Ovary (tissue), 9 donors: Measurements from ENCODE around the gene PRRT3. TPM values are rescaled to one million over a fixed set of nuclear protein-coding genes. Genes with fewer than 3 reads are reported as not detected.

Source experiments
- DNase-seq, 5 donors: peaks; one replicate each; pipeline ENCODE4 v3.0.0-alpha.2; 2019 to 2020
- H3K27ac ChIP-seq, 2 donors: fragments of 200-600 bp; one replicate each; pipeline versions ENCODE4 v1.5.1 to v1.8.0; 2019 to 2022
- H3K27me3 ChIP-seq: fragments of 200-600 bp; one replicate; pipeline ENCODE4 v1.8.0; 2022
- H3K36me3 ChIP-seq: fragments of 200-600 bp; sonication (generic); one replicate; pipeline ENCODE4 v1.5.1; 2019
- H3K4me1 ChIP-seq: one replicate; pipeline ENCODE4 v1.8.1; 2013; ENCODE audit warnings: mild to moderate bottlenecking, moderate library complexity; ENCODE audit not compliant: insufficient read depth
- H3K4me3 ChIP-seq: fragments of 200-600 bp; sonication (generic); one replicate; pipeline ENCODE4 v1.5.1; 2017
- H3K9me3 ChIP-seq, 2 donors: fragments of 200-600 bp in 1 of 2; sonication (generic) in 1 of 2; one replicate each; pipeline versions ENCODE4 v1.5.1 to v1.8.1; 2013 to 2019; ENCODE audit warnings: mild to moderate bottlenecking in 1 of 2, moderate library complexity in 1 of 2
- CTCF ChIP-seq, 3 donors: fragments of 450-650 bp in 2 of 3; fragments of 200-600 bp in 1 of 3; IDR thresholded peaks; one replicate each; pipeline versions ENCODE4 v1.5.1 to v1.8.0; 2016 to 2022; ENCODE audit warnings: antibody characterized with exemption in 3 of 3, mild to moderate bottlenecking in 1 of 3
- EP300 ChIP-seq: sonication (generic); formaldehyde crosslinking; IDR thresholded peaks from one replicate; pipeline ENCODE4 v1.6.1; 2017; ENCODE audit warnings: antibody characterized with exemption
- POLR2A ChIP-seq: fragments of 450-650 bp; IDR thresholded peaks from one replicate; pipeline ENCODE4 v1.6.1; 2017; ENCODE audit warnings: antibody characterized with exemption, mild to moderate bottlenecking, moderate library complexity
- WGBS, 3 donors: extraction: QIAGEN DNeasy Blood & Tissue Kit in 1 of 3; methylation state at CpG; one replicate each; pipeline versions ENCODE4 v1.1.5 to v1.1.7; 2013 to 2017; 5-methylcytosine and 5-hydroxymethylcytosine counted together
- intact Hi-C, 4 donors: fragments of 100-400 bp; cut with DNase I; formaldehyde crosslinking; loops; one replicate each; pipeline versions ENCODE4 v1.11.0 to v1.15.1; 2022 to 2023
- polyA plus RNA-seq, 2 donors: library from polyadenylated mRNA; stranded (reverse); fragments of 200-250 nt in 1 of 2; fragments of 350-450 nt in 1 of 2; fragmentation: Illumina TruSeq in 1 of 2; extraction: RNeasy Lipid Tissue Mini Kit (QIAGEN cat#74804) in 1 of 2; gene quantifications; one replicate each; pipeline ENCODE4 v1.2.3, GENCODE V29; 2013 to 2014
- total RNA-seq, 7 donors: library from RNA; depleted of rRNA in 2 of 7; stranded (reverse); fragments of >200 nt in 2 of 7; fragmentation: NEBNext Ultra II Directional in 3 of 7; extraction: Animal tissue kit (Norgen Biotek cat#: 25700) in 3 of 7; gene quantifications; one replicate each; pipeline versions ENCODE4 v1.1.0 to v1.2.4, GENCODE V29; 2016 to 2023
- donor health status: DM: no; HTN: no; CAD: no; lungs with moderate emphysema.
- donor health status: DM: no; HTN: no; CAD: no.
- donor health status: Bipolar disorder and iron deficiency.
- donor health status: DM: yes; HTN: yes; CAD: no.
- donor health status: DM: no; HTN: no; CAD: no.
- donor health status: DM: yes; HTN: yes; CAD: no.

Gene PRRT3
- total and polyA plus RNA-seq, 9 donors = 1.0 to 6.0 (median 1.9) TPM

DNA sequence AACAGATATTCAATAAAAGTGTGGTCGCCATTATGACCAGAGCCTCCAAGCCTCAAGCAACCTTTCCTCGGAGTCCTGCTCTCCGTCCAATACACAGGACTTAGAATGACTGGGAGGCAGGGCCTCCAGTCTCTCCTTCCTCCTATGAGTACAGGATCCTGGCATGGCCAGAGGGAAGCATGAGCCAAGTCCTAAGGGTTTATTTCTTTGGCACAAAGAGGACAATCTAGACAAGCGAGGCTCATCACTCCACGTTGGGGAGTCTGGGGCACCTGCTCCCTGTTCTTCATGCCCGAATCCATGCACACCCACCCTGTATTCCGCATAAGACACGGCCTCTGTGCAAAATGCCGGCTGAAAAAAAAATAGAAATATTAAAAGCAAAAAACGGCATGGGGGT is 6.8 kb downstream of the PRRT3 start:
- no peak overlapping the region for H3K27ac ChIP-seq
- intact Hi-C loops = loop anchor here in 2 of 4 donors (10.0 kb wide), 2 partner anchors 69 to 101 kb away; partner anchors contain the start of gene RPUSD3 (in 1 of the 2)
- 62 to 69% (median 69%) methylated on average over 10 of the region's 10 CpGs for WGBS, 3 donors
- DNase-seq = peak in 1 of 5 donors; percentile 33
- H3K4me1 ChIP-seq = peaks cover 5% of the 10 kb centered on the region
- no peak overlapping the region for H3K4me3 ChIP-seq
- H3K27me3 ChIP-seq = no peaks in the 10 kb centered on the region
- no peak for TF ChIP-seq CTCF (IDR thresholded peaks at IDR 0.05)
- TF ChIP-seq POLR2A = no peak
- TF ChIP-seq EP300 = no peak
- H3K36me3 ChIP-seq = no peaks in the 10 kb centered on the region
- H3K9me3 ChIP-seq = no peaks in the 10 kb centered on the region

DNA sequence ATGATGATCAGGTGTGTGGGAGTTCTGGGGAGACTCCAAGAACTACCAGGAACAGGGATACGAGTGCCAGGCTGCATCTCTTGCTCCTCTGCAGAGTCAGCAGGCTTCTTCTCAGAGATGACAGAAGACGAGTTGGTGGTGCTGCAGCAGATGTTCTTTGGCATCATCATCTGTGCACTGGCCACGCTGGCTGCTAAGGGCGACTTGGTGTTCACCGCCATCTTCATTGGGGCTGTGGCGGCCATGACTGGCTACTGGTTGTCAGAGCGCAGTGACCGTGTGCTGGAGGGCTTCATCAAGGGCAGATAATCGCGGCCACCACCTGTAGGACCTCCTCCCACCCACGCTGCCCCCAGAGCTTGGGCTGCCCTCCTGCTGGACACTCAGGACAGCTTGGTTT is 7.9 kb downstream of the PRRT3 start:
- no peaks in the 10 kb centered on the region for H3K27me3 ChIP-seq
- WGBS, 3 donors = 71 to 87% (median 81%) methylated on average over 11 of the region's 11 CpGs
- no peak overlapping the region for H3K27ac ChIP-seq
- no peaks in the 10 kb centered on the region for H3K36me3 ChIP-seq
- TF ChIP-seq EP300 (no peak), POLR2A (no peak), CTCF (IDR thresholded peaks at IDR 0.05) (no peak)
- H3K4me1 ChIP-seq = peaks cover 5% of the 10 kb centered on the region
- H3K4me3 ChIP-seq = no peak overlapping the region
- intact Hi-C loops = loop anchor here in 2 of 4 donors (10.0 kb wide), 2 partner anchors 71 to 99 kb away; partner anchors contain the start of gene RPUSD3 (in 1 of the 2)
- H3K9me3 ChIP-seq = no peaks in the 10 kb centered on the region
- no peak for DNase-seq

GRCh38 chr3:9942934-9943690 is 9.1 kb downstream of the PRRT3 start:
- TF ChIP-seq POLR2A (no peak), CTCF (IDR thresholded peaks at IDR 0.05) (no peak), EP300 (no peak)
- Histone ChIP-seq H3K27me3 (no peaks in the 10 kb centered on the region), H3K9me3 (no peaks in the 10 kb centered on the region), H3K4me3 (no peak overlapping the region), H3K27ac (no peak overlapping the region), H3K4me1 (peaks cover 5% of the 10 kb centered on the region), H3K36me3 (no peaks in the 10 kb centered on the region)
- intact Hi-C loops = loop anchor here in 2 of 4 donors (10.0 kb wide), 2 partner anchors 72 to 98 kb away; partner anchors contain the start of gene RPUSD3 (in 1 of the 2)
- DNase-seq = no peak
- 74 to 84% (median 77%) methylated on average over 11 of the region's 11 CpGs for WGBS, 3 donors

DNA sequence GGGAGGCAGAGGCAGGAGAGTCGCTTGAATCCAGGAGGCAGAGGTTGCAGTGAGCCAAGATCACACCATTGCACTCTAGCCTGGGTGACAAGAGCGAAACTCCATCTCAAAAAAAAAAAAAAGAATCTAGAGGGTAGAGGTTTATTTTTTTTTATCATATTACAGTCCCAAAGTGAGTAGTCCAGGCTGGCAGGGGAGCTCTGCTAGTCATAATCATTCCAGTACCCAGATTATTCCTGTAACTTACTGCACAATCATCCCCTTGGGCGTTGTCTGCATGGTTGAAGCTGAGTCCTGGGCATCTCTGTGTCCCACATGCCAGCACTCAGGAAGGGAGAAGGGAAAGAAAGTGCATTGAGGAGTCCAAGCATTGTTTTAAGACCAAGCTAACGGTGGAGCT is 10.0 kb downstream of the PRRT3 start:
- WGBS, 3 donors = 79 to 81% (median 81%) methylated on average over 4 of the region's 4 CpGs
- no peak overlapping the region for H3K27ac ChIP-seq
- H3K27me3 ChIP-seq = no peaks in the 10 kb centered on the region
- no peak overlapping the region for H3K4me3 ChIP-seq
- H3K9me3 ChIP-seq = no peaks in the 10 kb centered on the region
- no peaks in the 10 kb centered on the region for H3K4me1 ChIP-seq
- no peak for TF ChIP-seq POLR2A
- no peak for TF ChIP-seq EP300
- TF ChIP-seq CTCF (IDR thresholded peaks at IDR 0.05) = no peak
- no peaks in the 10 kb centered on the region for H3K36me3 ChIP-seq
- intact Hi-C loops = loop anchor here in 2 of 4 donors (10.0 kb wide), 2 partner anchors 73 to 97 kb away; partner anchors contain the start of gene RPUSD3 (in 1 of the 2)
- no peak for DNase-seq
